ENCODE measurements around the gene ACTR3. TPM values are rescaled to one million over a fixed set of nuclear protein-coding genes. Genes with fewer than 3 reads are reported as not detected.

ACTR3 gene
- total and polyA plus RNA-seq, 2 donors (not counting 1 experiment from before 2014, with no cell fraction given): 64.3 to 249 TPM

- ATAC-seq (ENCODE audit: low read depth): no peak
Observed at GRCh38 chr2:113848758-113849415, 41.0 kb upstream of the ACTR3 start.

GRCh38 chr2:113850687-113851086 is 39.2 kb upstream of the ACTR3 start:
- Histone ChIP-seq H3K9me3 (ENCODE audit: control extremely low read depth in 1 of 3, control insufficient read depth in 2 of 3, insufficient read depth in 1 of 3, low read length in 2 of 3) (no peaks in the 10 kb centered on the region), H3K4me2 (replicated peaks; ENCODE audit: low read depth, low read length, poor library complexity, severe bottlenecking) (no peak overlapping the region), H3K27ac (ENCODE audit: low read length in 2 of 2) (no peak overlapping the region), H3K9ac (ENCODE audit: low read length) (no peak overlapping the region), H3K27me3 (replicated peaks in 1 of 4; ENCODE audit: control extremely low read depth in 1 of 4, control insufficient read depth in 3 of 4, insufficient read depth in 4 of 4, low read length in 3 of 4) (no peaks in the 10 kb centered on the region), H3K4me1 (ENCODE audit: control insufficient read depth in 2 of 2, insufficient read depth in 2 of 2, low read length in 2 of 2) (peaks cover 23 to 28% of the 10 kb centered on the region in 2 donors), H3K36me3 (replicated peaks in 1 of 2; ENCODE audit: control extremely low read depth in 1 of 2, control insufficient read depth in 1 of 2, extremely low read depth in 1 of 2, insufficient read depth in 2 of 2, low read length in 1 of 2) (no peaks in the 10 kb centered on the region), H4K20me1 (ENCODE audit: control insufficient read depth, insufficient read depth, low read length, poor library complexity, severe bottlenecking) (no peaks in the 10 kb centered on the region), H3K79me2 (ENCODE audit: control insufficient read depth, insufficient read depth, low read length) (peaks cover 5% of the 10 kb centered on the region), H2AFZ (ENCODE audit: insufficient read depth, low read depth, low read length, poor library complexity, severe bottlenecking) (no peak overlapping the region), H3K4me3 (ENCODE audit: control extremely low read depth in 1 of 5, extremely low read depth in 1 of 5, insufficient read depth in 1 of 5, low read depth in 2 of 5, low read length in 4 of 5) (no peak overlapping the region)
- no peaks in the 10 kb centered on the region for H3K27me3 Mint-ChIP-seq
- H3K4me1 Mint-ChIP-seq: peaks cover 26% of the 10 kb centered on the region
- TF ChIP-seq EZH2 (IDR thresholded peaks at IDR 0.05; ENCODE audit: borderline replicate concordance, insufficient read depth, low read depth, low read length, poor library complexity, severe bottlenecking): no peak
- TF ChIP-seq, protein P1, sequence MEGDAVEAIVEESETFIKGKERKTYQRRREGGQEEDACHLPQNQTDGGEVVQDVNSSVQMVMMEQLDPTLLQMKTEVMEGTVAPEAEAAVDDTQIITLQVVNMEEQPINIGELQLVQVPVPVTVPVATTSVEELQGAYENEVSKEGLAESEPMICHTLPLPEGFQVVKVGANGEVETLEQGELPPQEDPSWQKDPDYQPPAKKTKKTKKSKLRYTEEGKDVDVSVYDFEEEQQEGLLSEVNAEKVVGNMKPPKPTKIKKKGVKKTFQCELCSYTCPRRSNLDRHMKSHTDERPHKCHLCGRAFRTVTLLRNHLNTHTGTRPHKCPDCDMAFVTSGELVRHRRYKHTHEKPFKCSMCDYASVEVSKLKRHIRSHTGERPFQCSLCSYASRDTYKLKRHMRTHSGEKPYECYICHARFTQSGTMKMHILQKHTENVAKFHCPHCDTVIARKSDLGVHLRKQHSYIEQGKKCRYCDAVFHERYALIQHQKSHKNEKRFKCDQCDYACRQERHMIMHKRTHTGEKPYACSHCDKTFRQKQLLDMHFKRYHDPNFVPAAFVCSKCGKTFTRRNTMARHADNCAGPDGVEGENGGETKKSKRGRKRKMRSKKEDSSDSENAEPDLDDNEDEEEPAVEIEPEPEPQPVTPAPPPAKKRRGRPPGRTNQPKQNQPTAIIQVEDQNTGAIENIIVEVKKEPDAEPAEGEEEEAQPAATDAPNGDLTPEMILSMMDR (IDR thresholded peaks at IDR 0.05): no peak
- ATAC-seq (ENCODE audit: low read depth) (no peak), DNase-seq (no peak)
- CTCF ChIA-PET: no interaction called here
- intact Hi-C loops (cut with micrococcal nuclease): no loop called here
- H3K4me3 Mint-ChIP-seq: no peak overlapping the region
- POLR2A ChIA-PET: interaction anchor here (0.6 kb wide), 1 partner anchor 130 kb away, joined by 3 read pairs; no protein-coding TSS in a partner anchor
- no peaks in the 10 kb centered on the region for H3K9me3 Mint-ChIP-seq (ENCODE audit: insufficient read depth)
- H3K27ac Mint-ChIP-seq: no peak overlapping the region
- 74% methylated on average over 3 of the region's 3 CpGs for WGBS (ENCODE audit: insufficient coverage)

More at GRCh38 chr2:113848758-113849415, 41.0 kb upstream of the ACTR3 start:
- Histone ChIP-seq H4K20me1 (ENCODE audit: control insufficient read depth, insufficient read depth, low read length, poor library complexity, severe bottlenecking) (no peaks in the 10 kb centered on the region), H3K9ac (ENCODE audit: low read length) (no peak overlapping the region), H3K4me2 (replicated peaks; ENCODE audit: low read depth, low read length, poor library complexity, severe bottlenecking) (no peak overlapping the region), H3K4me3 (ENCODE audit: control extremely low read depth in 1 of 5, extremely low read depth in 1 of 5, insufficient read depth in 1 of 5, low read depth in 2 of 5, low read length in 4 of 5) (no peak overlapping the region), H3K27me3 (replicated peaks in 1 of 4; ENCODE audit: control extremely low read depth in 1 of 4, control insufficient read depth in 3 of 4, insufficient read depth in 4 of 4, low read length in 3 of 4) (no peaks in the 10 kb centered on the region), H3K9me3 (ENCODE audit: control extremely low read depth in 1 of 3, control insufficient read depth in 2 of 3, insufficient read depth in 1 of 3, low read length in 2 of 3) (no peaks in the 10 kb centered on the region), H2AFZ (ENCODE audit: insufficient read depth, low read depth, low read length, poor library complexity, severe bottlenecking) (no peak overlapping the region), H3K36me3 (replicated peaks in 1 of 2; ENCODE audit: control extremely low read depth in 1 of 2, control insufficient read depth in 1 of 2, extremely low read depth in 1 of 2, insufficient read depth in 2 of 2, low read length in 1 of 2) (no peaks in the 10 kb centered on the region), H3K79me2 (ENCODE audit: control insufficient read depth, insufficient read depth, low read length) (peaks cover 2% of the 10 kb centered on the region), H3K27ac (ENCODE audit: low read length in 2 of 2) (no peak overlapping the region), H3K4me1 (ENCODE audit: control insufficient read depth in 2 of 2, insufficient read depth in 2 of 2, low read length in 2 of 2) (peaks cover 6 to 13% of the 10 kb centered on the region in 2 donors)
- Mint-ChIP-seq H3K27ac (no peak overlapping the region), H3K9me3 (ENCODE audit: insufficient read depth) (no peaks in the 10 kb centered on the region), H3K4me1 (peaks cover 10% of the 10 kb centered on the region), H3K4me3 (no peak overlapping the region), H3K27me3 (no peaks in the 10 kb centered on the region)
- CTCF ChIA-PET: no interaction called here
- POLR2A ChIA-PET: no interaction called here
- 93% methylated on average over 4 of the region's 6 CpGs for WGBS (ENCODE audit: insufficient coverage)
- intact Hi-C loops (cut with micrococcal nuclease): no loop called here
- no peak for DNase-seq
- TF ChIP-seq EZH2 (IDR thresholded peaks at IDR 0.05; ENCODE audit: borderline replicate concordance, insufficient read depth, low read depth, low read length, poor library complexity, severe bottlenecking): no peak
- TF ChIP-seq, protein P1 (IDR thresholded peaks at IDR 0.05): no peak
